ENCODE measurements around the gene BCL2.
A peak's percentile ranks its signal among the peaks of the same experiment; 100 is the strongest.

Gene BCL2

GRCh38 chr18:63109802-63110201 is 209.8 kb downstream of the BCL2 start:
- Histone ChIP-seq H3K27me3 (ENCODE audit: insufficient read depth, low read depth) (no peaks in the 10 kb centered on the region), H3K9ac (no peak overlapping the region), H2AFZ (ENCODE audit: low read depth) (no peak overlapping the region), H3K4me1 (ENCODE audit: low read depth, poor library complexity, severe bottlenecking) (peaks cover 51% of the 10 kb centered on the region), H3K27ac (no peak overlapping the region), H3K79me2 (ENCODE audit: insufficient read depth, low read depth) (no peaks in the 10 kb centered on the region), H3K4me3 (IDR thresholded peaks at IDR 0.05; ENCODE audit: insufficient read depth, low read depth, low read length) (no peak overlapping the region), H3K36me3 (ENCODE audit: insufficient read depth) (no peaks in the 10 kb centered on the region), H4K20me1 (ENCODE audit: insufficient read depth) (no peaks in the 10 kb centered on the region), H3K4me2 (no peak overlapping the region)
- TF ChIP-seq CTCF (conservative IDR thresholded peaks at IDR 0.05; ENCODE audit: low read depth, low read length) = no peak

- no peak for TF ChIP-seq CTCF (conservative IDR thresholded peaks at IDR 0.05; ENCODE audit: low read depth, low read length)
- H3K4me3 ChIP-seq (IDR thresholded peaks at IDR 0.05; ENCODE audit: insufficient read depth, low read depth, low read length) = no peak overlapping the region
Observed at GRCh38 chr18:63109022-63109421, 210.5 kb downstream of the BCL2 start.

GRCh38 chr18:63107931-63108330 is 211.6 kb downstream of the BCL2 start:
- Histone ChIP-seq H3K79me2 (ENCODE audit: insufficient read depth, low read depth) (no peaks in the 10 kb centered on the region), H3K9ac (no peak overlapping the region), H3K4me1 (ENCODE audit: low read depth, poor library complexity, severe bottlenecking) (peaks cover 43% of the 10 kb centered on the region), H4K20me1 (ENCODE audit: insufficient read depth) (no peaks in the 10 kb centered on the region), H3K4me3 (IDR thresholded peaks at IDR 0.05; ENCODE audit: insufficient read depth, low read depth, low read length) (no peak overlapping the region), H3K27me3 (ENCODE audit: insufficient read depth, low read depth) (no peaks in the 10 kb centered on the region), H3K36me3 (ENCODE audit: insufficient read depth) (no peaks in the 10 kb centered on the region), H3K27ac (no peak overlapping the region), H2AFZ (ENCODE audit: low read depth) (no peak overlapping the region), H3K4me2 (no peak overlapping the region)
- no peak for TF ChIP-seq CTCF (conservative IDR thresholded peaks at IDR 0.05; ENCODE audit: low read depth, low read length)

More at GRCh38 chr18:63109022-63109421, 210.5 kb downstream of the BCL2 start:
- Histone ChIP-seq H3K79me2 (ENCODE audit: insufficient read depth, low read depth) (no peaks in the 10 kb centered on the region), H3K4me1 (ENCODE audit: low read depth, poor library complexity, severe bottlenecking) (peaks cover 51% of the 10 kb centered on the region), H3K27me3 (ENCODE audit: insufficient read depth, low read depth) (no peaks in the 10 kb centered on the region), H2AFZ (ENCODE audit: low read depth) (no peak overlapping the region), H3K27ac (no peak overlapping the region), H3K4me2 (no peak overlapping the region), H4K20me1 (ENCODE audit: insufficient read depth) (no peaks in the 10 kb centered on the region), H3K36me3 (ENCODE audit: insufficient read depth) (no peaks in the 10 kb centered on the region), H3K9ac (no peak overlapping the region)

GRCh38 chr18:63107171-63107845 is 212.3 kb downstream of the BCL2 start:
- no peak overlapping the region for H3K4me3 ChIP-seq (IDR thresholded peaks at IDR 0.05; ENCODE audit: insufficient read depth, low read depth, low read length)
- H3K27ac ChIP-seq = no peak overlapping the region
- no peaks in the 10 kb centered on the region for H3K36me3 ChIP-seq (ENCODE audit: insufficient read depth)
- no peak overlapping the region for H2AFZ ChIP-seq (ENCODE audit: low read depth)
- no peaks in the 10 kb centered on the region for H3K79me2 ChIP-seq (ENCODE audit: insufficient read depth, low read depth)
- TF ChIP-seq CTCF (conservative IDR thresholded peaks at IDR 0.05; ENCODE audit: low read depth, low read length) = no peak
- peaks cover 37% of the 10 kb centered on the region for H3K4me1 ChIP-seq (ENCODE audit: low read depth, poor library complexity, severe bottlenecking)
- H4K20me1 ChIP-seq (ENCODE audit: insufficient read depth) = no peaks in the 10 kb centered on the region
- peak overlapping the region; percentile 6; the same call in 1 of the 2 replicates for H3K4me2 ChIP-seq
- no peak overlapping the region for H3K9ac ChIP-seq
- no peaks in the 10 kb centered on the region for H3K27me3 ChIP-seq (ENCODE audit: insufficient read depth, low read depth)

Data from KMS-11 (cell line).